ENCODE data around the gene PPP2R2B.

PPP2R2B gene

DNA sequence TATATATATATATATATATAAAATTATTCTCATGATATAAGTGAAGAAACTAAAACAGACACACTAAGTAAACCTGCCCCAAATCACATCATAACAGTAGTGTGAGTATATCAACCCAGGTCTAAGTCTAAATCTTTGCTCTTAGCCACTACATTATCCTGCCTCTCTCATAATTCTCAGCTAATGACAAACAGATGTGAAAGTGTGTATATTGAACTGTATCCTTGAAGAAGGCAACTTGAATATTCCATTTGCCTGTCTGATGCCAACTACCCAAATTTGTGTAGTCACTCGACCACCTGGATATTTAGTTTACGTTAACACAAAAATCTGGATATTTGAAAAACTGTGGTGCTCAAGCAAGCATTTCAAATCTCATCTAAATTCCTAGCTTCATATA, 97.4 kb downstream of the PPP2R2B start:
- no peak for DNase-seq (ENCODE audit: low spot score)

DNA sequence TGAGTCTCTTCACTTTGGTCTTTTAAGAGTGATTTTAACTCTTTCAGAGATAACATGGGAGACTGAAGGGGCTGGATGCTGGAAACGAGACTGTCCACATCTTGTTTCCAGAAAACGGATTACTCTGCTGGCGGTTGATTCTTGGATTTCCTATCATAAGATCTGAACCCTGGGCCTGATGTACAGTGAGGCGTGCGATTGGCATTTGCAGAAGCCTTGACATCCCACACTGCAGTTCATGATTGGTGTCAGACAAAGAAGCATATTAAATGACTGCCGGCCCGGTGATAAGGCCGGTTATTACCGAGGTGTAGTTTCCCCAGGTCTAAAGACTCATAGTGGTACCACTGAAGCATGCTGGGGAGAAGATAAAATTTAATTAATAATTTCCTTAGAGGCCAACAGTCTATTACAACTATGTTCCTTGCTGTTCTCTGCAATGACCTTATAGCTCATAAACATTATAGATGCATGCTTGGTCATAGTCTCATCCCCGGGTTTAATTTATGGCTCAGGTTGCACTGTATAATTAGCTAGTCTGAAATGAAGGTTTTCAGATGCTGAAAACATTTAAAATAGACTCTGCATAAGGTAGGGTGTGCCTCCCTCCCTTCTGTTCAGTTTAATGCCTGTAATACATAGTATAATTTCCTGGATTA, 99.2 kb downstream of the PPP2R2B start:
- no peak for DNase-seq (ENCODE audit: low spot score)

DNA sequence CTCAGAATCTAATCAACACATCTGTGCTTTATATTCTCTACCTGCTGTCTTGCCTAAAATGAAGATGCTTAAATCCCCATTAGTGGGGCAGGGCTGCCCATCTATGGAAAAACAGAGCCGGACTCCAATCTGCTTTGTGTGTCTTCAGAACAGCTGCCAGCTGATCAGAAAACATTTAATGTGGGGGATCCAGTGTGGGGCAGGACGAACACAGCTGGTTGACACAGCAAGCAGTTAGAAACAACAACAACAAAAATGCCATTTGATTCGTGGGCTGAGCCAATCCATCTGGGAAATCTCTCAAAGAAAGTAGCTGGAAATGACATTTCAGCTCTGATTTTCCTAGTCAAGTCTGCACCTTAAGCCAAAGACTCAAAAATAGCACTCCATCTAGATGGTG, 99.8 kb downstream of the PPP2R2B start:
- no peak for DNase-seq (ENCODE audit: low spot score)

DNA sequence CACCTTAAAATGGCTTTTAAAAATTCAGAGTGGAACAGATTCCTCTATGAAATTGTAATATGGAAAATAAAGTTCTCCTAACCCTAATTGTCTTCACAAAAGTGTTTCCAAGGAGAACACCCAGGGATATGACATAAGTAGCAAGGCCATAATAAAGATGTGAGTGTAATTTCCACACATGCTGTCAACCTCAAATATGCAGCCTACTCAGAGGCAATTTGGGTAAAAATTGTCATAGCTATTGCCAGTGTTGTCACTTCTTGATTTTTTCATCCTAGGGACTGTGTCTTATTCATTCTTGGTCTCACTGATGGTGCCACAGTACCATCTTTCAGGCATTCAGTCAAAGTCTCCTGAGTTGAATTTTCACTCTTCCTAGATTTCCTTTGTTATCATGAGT, 100.3 kb downstream of the PPP2R2B start:
- DNase-seq (ENCODE audit: low spot score): no peak

DNA sequence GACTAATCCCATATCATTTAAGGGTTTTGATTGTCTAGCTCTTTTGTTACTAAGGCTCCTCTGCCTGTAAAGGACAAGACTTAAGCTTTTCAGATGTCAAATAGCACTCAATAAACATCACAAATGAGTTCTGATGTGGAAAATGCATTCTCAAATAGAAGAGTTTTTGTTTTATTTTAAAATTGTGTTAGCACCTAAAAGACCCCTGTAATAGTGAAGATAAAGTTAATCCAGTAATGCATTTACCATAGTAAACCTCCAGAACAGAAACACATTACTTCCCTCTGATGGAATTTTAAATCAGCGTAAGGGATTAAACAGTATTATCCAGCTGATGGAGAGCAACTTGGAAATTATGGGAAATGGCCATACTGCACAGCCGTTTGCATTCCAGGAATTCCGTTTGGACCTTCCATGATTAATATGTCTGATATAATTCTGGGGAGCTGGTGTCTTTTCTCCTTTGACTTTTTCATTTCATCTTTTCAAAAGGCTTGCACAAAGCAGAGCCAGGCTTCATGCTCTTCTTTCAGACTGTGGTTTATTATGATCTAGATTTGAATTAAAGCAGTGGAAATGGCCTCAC, 105.6 kb downstream of the PPP2R2B start:
- DNase-seq (ENCODE audit: low spot score): no peak

DNA sequence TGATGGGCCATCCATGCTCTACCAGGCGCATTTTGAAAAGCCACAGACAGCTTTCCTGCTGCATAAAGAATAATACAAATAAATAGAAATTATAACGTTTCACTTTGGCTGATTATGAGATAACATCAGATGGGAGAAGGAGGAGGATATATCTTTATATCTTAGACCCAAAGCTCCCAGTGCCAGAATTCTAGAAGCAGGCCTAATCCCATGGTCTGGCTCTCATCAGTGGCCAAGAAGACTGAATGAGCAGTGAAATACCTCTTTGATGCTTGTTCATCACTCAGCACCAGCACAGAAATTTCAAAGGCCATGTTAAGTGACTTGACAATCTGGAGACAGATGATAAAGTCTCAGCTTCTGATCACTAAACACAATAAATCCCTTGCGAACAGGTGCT, 107.6 kb downstream of the PPP2R2B start:
- DNase-seq (ENCODE audit: low spot score): no peak

DNA sequence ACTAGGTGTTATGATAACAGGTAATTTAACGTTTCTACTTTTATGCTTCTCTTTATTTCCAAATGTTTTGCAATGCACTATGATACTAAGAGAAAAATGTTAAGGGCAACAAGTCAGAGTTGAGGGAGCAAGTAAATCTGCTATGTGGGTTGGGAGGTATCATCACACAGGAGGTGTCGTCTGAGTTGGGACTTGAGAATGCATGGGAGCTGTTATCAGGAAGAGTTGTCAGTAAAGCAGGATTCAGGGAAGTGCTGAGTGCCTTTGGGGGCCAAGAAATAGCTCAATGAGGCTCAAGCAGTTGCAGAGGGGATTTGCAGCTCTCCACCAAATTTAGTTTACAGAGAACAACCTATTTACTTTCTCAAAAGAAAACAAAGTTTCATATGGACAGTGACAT, 108.0 kb downstream of the PPP2R2B start:
- DNase-seq (ENCODE audit: low spot score): no peak

DNA sequence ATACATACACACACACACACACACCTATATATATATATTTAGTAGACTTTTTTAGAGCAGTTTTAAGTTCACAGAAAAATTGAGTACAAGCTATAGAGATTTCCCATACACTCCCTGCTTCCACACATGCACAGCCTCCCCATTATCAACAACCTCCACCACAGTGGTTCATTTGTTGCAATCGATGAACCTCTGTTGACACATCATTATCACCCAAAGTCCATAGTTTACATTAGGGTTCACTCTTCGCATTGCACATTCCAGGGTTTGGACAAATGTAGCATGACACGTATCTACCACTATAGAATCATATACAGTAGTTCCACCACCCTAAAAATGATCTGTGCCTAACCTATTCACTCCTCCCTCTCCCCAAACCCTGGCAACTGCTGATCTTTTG, 111.0 kb downstream of the PPP2R2B start:
- no peak for DNase-seq (ENCODE audit: low spot score)

DNA sequence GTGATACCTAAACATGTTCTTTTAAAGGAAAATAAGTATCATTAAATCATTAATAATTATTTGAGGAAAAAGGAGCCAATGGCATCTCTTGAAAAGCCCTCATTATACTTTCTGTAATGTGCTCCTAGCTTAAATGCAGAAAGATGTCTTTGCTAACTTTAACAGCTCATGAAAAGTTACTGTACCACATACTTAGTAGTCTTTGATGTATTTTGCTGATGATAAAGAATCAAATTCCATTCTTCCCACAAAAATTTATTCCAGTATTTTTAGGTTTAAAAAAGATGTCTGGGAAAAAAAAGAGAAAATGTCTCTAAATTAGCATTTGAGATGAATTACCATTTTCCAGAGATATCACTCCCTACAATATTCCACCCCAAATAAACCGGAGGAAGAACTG, 112.5 kb downstream of the PPP2R2B start:
- no peak for DNase-seq (ENCODE audit: low spot score)

DNA sequence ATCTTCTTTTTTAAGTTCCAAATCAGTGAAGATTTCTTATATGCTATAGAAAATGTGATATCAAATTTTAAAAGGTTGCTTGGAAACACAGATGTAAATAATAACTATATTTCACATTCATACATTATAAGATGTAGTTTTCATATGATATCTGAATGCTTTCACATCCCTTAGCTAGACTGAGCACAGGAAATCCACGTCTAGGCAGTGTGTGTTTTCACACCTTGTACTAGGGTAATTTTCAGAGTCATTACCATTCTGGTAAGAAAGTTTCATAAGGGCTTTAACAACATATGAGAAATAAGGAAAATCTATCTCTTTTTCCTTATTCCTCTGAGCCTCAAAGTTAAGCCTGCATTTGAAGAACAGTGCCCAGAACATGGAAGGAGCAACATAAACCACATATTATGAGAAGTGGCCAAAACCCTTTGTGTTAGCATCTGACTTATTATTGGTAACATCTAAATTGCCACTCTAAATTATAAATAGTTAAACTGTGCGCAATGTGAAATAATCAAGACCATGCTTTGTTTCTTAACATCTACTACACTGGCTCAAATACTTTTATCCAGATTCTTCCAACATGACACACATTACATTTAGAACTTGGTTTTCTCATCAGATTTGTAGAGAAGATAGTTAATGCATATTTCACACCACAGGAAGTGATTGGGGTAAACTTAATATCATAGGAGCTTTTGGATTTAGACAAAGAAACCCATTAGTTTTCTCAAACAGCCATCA, 113.3 kb downstream of the PPP2R2B start:
- DNase-seq (ENCODE audit: low spot score): no peak

DNA sequence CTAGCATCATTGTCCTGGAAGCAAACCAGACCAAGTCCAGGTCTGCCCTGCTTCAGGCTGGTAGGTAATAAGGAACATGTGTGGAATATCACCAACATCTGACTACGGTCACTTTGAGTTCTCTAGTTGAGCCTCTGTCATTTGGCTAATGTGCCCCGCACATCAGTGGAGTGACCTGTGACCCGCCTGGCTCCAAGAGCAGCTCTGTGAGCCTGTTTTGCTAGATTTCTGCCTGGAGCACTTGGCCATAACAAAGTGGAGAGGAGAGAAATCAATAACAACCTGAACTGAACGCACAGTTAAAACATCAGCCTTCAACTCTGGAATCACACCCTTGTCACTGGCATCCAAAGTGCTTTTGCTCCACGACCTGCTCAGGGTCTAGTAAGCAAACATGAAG, 115.7 kb downstream of the PPP2R2B start:
- no peak for DNase-seq (ENCODE audit: low spot score)

DNA sequence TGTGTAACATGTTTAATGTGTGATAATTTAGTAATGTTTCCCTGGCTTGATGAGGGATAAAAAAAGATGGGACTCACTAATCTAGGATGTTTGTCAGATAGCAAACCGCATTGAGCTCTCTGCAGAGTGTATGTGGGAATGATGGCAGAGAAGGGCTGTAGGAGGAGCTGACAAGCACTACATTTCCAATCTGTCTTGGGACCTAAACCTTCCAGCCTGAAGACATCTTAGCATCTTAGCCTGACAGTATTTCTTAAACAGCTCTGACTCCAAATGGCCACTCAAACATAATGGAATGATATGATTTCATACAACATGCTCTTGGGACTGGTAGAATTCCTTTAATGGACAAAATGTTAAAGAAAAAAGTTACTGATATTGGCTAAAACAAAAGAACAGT, 116.7 kb downstream of the PPP2R2B start:
- no peak for DNase-seq (ENCODE audit: low spot score)

DNA sequence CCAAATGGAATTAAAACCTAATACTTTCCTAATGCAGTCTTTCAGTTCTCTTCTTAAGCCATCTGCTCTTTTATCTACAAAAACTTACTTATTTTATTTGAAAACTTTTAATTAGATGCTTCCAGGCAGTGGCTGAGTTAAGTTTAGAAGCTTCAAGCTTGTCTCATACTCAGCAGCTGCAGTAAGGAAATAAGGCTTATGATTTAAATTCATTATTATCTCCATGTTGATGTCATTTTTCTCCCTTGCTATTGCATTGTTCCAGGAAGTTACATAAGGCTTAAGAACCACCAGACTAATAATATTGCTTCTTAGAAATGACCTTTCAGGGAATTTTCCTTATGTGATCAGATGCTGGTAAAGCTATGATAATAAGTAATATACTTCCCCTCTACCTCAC, 119.6 kb downstream of the PPP2R2B start:
- no peak for DNase-seq (ENCODE audit: low spot score)

DNA sequence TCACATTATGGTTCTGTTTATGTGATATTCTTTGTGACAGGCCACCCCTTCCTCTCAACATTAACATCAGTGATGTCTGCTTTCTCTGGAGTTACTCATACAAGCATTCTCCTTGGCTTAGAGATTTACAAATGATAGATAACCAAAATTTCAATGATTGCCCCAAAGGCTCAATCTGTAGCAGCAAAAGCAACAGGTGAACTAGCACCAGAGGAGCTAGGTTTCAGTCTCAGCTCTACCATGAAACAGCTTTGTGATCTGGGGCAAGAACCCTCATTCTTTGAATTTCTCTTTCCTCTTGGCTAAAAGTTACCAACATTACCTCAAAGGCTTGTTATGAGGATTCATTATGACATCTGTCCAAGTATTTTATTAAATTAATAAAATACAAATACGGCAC, 120.5 kb downstream of the PPP2R2B start:
- no peak for DNase-seq (ENCODE audit: low spot score)

DNA sequence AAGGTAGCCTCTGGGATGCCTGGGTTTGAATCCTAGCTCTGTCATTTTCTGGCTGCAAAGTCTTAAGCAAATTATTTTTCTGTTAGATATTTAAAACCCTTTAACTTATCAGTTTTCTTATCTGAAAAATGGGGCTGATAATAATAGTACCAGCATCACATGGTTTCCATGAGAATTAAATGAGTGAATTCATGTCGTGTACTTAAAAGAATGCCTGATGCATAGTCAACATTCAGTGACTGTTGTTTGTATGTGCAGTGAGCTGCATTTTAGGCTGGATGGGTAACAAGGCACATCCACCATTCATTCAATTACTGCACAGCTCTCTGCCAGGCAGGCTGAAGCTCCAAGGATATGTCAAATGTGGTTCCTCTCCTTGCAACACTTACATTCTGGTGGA, 122.0 kb downstream of the PPP2R2B start:
- no peak for DNase-seq (ENCODE audit: low spot score)

DNA sequence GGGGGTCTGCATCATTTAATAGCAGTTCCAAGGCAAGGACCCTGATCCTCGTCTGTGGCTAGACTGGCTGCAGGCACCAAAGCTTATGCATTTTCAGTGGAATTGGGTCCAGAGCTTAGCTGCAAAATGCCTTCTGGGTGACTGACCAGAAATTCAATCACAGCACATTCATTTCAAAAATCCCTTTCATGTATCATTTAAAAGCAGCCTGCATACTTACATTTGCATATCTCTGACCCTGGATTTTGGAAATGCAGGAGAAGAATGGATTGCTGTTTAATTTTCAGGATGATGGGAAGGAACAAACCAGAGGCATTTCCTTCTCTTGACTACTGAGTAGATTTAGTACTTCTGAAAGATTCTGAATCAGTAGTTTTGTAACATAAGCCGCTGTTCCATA, 122.8 kb downstream of the PPP2R2B start:
- DNase-seq (ENCODE audit: low spot score): no peak

DNA sequence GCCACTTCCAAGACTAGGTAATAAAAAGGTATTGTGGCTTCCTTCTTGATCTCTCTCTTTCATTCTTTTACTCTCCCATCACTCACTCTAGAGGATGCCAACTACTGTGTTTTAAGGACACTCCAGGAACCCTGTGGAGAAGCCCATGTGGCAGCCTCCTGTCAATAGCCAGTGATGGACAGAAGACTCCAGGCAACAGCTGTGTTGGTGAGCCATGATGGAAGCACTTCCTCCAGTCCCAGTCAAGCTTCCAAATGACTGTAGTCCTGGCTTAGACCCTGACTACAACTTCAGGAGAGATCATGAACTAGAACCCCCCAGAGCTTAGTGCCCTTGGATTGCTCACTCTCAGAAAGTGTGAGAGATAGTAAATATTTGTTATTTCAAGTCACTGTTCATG, 123.9 kb downstream of the PPP2R2B start:
- no peak for DNase-seq (ENCODE audit: low spot score)

DNA sequence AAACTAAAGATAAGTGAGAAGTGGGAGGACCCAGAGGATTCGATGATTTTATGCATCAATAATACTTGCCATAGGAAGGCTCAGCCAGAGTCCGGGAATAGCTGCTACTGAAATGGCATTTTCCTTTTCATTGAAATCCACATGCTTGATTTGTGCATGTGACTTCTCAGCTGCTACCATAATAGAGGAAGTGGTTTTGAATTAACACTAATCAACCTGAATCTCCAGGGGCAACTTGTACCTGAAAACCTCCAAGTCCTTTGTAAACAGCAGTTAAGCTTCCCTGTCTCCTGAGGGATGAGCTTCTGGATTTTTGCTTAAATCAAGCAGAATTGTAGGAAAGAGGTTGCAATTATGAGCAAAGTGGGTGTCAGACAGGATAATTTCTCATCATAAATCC, 124.9 kb downstream of the PPP2R2B start:
- no peak for DNase-seq (ENCODE audit: low spot score)

DNA sequence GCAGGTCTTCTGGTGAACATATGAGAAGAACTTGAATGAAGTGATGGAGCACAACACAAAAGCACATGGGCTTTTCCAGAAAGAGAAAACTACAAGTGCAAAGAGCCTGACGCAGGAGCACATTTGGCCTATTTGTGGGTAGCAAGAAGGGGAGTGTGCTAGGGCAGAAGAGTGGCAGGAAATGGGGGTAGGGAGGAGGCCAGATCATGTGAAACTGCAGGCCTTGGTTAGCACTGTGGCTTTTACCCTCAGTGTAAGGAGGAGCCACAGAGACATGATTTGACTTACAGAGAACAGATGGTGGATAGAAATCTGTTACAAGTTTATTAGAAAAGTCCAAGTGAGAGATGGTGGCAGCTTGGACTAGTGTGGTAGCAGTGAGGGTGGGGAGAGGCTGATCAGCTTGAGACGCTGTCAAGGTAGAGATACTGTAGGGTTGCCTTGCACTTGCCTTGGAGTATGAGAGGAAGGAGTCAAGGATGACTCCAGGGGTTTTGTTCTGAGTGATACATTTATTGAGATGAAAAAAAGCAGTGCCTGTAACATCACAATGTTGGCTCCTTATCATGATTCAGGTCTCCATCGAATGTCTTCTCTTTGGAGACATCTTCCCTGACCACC, 126.7 kb downstream of the PPP2R2B start:
- DNase-seq (ENCODE audit: low spot score): no peak

DNA sequence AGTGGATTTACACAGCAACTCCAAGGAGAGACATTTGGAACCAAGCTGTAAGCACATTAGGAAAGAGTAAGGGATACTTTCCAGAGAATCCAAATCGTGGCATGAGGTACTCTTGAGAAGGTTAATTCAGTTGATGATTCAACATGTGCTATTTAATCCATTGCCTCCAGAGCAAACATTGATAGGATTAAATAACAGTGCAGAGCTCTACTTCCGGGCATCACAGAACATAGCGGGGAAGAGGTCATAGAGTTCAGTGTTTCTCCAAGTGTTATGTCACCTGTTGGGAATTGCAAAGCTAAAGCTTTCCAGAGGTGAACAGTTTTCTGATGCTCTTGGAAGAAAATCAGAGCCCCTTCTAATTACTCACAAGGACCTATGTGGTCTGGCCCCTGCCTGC, 127.5 kb downstream of the PPP2R2B start:
- DNase-seq (ENCODE audit: low spot score): no peak

DNA sequence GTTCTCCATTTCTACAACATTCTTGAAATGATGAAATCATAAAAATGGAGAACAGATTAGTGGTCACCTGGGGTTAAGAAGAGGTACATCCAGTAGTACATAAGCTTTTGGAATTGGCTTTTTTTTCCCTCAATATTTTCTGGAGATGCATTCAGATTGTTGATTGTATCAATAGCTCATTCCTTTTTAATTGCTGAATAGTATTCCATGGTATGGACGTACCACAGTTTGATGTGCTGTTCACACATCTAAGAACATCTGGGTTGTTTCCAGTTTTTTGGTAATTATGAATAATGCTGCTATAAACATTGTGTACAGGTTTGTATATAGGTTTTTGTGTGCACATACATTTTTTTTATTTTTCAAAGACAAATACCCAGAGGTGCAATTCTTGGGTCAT, 130.0 kb downstream of the PPP2R2B start:
- DNase-seq (ENCODE audit: low spot score): no peak

DNA sequence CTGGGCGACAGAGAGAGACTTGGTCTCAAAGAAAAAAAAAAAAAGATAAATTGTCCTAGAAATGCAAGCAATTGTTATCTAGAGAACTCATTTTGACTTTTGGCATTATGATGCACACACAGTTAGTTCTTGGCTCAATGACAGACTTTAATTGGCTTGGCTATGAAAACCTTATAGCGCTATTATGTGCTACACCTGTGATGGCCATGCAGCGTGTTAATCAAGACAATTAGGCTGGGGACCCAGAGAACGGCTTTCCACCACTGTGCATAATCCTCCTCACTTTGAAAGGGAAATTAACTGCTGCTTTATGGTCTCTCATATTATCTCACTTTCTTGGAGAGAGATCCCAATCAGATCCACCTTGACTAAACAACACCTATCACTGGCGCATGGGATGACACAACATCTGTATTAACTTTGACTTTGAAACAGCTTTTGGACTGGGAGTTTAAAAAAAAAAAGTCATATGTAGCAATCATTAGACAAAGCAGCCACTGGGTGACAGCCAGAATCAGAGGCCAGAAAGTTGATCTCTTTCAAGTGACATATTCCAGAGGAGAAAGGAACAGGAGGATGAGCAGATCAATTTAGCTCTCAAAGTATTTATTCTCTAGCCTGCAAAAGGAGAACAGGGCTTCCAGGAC, 132.5 kb downstream of the PPP2R2B start:
- DNase-seq (ENCODE audit: low spot score): no peak
